Uterus (tissue), 4 donors: Measurements from ENCODE around the gene ZNF423. TPM values are rescaled to one million over a fixed set of nuclear protein-coding genes. Genes with fewer than 3 reads are reported as not detected.
A peak's percentile ranks its signal among the peaks of the same experiment; 100 is the strongest.

Experiments
- DNase-seq, 2 donors: peaks; one replicate each; pipeline ENCODE4 v3.0.0-alpha.2; 2019 to 2020
- H3K27ac ChIP-seq, 2 donors: fragments of 200-600 bp; sonication (generic); 1 replicate in 1 of 2; 2 replicates in 1 of 2; pipeline ENCODE4 v1.5.1; 2016 to 2018
- H3K27me3 ChIP-seq, 2 donors: fragments of 200-600 bp; sonication (generic); one replicate each; pipeline ENCODE4 v1.5.1; 2018 to 2019; ENCODE audit warnings: control low read depth in 1 of 2
- H3K36me3 ChIP-seq, 2 donors: fragments of 200-600 bp; sonication (generic); one replicate each; pipeline ENCODE4 v1.5.1; 2019; ENCODE audit warnings: control low read depth in 1 of 2
- H3K4me1 ChIP-seq, 2 donors: fragments of 200-600 bp; sonication (generic); one replicate each; pipeline ENCODE4 v1.5.1; 2018 to 2019; ENCODE audit warnings: control low read depth in 1 of 2
- H3K4me3 ChIP-seq, 2 donors: fragments of 200-600 bp; sonication (generic); 1 replicate in 1 of 2; 2 replicates in 1 of 2; pipeline ENCODE4 v1.5.1; 2018 to 2019; ENCODE audit warnings: mild to moderate bottlenecking in 1 of 2
- H3K9me3 ChIP-seq, 2 donors: fragments of 200-600 bp; sonication (generic); one replicate each; pipeline ENCODE4 v1.5.1; 2019; ENCODE audit warnings: control low read depth in 1 of 2
- POLR2A ChIP-seq, 2 donors: fragments of 450-650 bp; IDR thresholded peaks; one replicate each; pipeline ENCODE4 v1.6.1; 2016; ENCODE audit warnings: antibody characterized with exemption in 2 of 2, mild to moderate bottlenecking in 1 of 2, moderate library complexity in 1 of 2
- intact Hi-C: fragments of 100-400 bp; cut with DNase I; formaldehyde crosslinking; loops from one replicate; pipeline ENCODE4 v1.15.1; 2023; ENCODE audit warnings: low total_unique reads
- total RNA-seq, 4 donors: library from RNA; depleted of rRNA in 3 of 4; stranded (reverse); fragments of >200 nt in 3 of 4; gene quantifications; one replicate each; pipeline versions ENCODE4 v1.1.0 to v1.2.4, GENCODE V29; 2014 to 2023
- TF ChIP-seq, protein P1 (sequence below), 4 experiments: fragments of 200-600 bp in 2 of 4; fragments of 450-650 bp in 2 of 4; sonication (generic) in 2 of 4; IDR thresholded peaks; one replicate each; pipeline ENCODE4 v1.5.1; 2016 to 2019; ENCODE audit warnings: antibody characterized with exemption in 4 of 4, mild to moderate bottlenecking in 2 of 4, moderate library complexity in 1 of 4
- donor health status: DM: yes; HTN: yes; CAD: no.

ZNF423 gene
- total RNA-seq, 4 donors from 2014 or later = 7.1 to 33.5 (median 14.7) TPM

DNA sequence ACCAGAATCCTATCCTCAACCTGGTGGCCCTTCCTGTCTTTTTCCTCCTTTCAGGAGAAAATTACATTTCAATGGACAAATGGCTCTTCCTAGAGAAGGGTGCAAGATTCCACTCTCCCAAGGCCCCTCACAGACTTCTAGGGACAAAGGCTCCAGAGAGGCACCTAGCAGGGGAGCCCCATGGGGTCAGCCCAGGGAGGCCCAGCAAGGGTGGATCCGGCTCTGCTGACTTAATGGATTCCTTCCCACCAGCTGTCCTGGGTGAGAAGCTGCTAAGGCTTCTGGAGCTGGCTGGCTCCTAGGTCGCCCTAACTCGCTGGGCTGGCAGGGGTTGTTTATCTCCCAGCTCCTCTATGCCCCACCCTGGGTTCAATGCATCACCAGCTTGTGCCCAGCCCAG, 152.4 kb downstream of the ZNF423 start:
- Histone ChIP-seq H3K27ac (peak overlapping the region in 1 of 2 donors; percentile 87), H3K9me3 (no peaks in the 10 kb centered on the region), H3K27me3 (no peaks in the 10 kb centered on the region), H3K36me3 (no peaks in the 10 kb centered on the region), H3K4me3 (no peak overlapping the region), H3K4me1 (peaks cover 5 to 26% of the 10 kb centered on the region in 2 donors)
- no peak for TF ChIP-seq POLR2A (IDR thresholded peaks at IDR 0.05)
- TF ChIP-seq, protein P1, sequence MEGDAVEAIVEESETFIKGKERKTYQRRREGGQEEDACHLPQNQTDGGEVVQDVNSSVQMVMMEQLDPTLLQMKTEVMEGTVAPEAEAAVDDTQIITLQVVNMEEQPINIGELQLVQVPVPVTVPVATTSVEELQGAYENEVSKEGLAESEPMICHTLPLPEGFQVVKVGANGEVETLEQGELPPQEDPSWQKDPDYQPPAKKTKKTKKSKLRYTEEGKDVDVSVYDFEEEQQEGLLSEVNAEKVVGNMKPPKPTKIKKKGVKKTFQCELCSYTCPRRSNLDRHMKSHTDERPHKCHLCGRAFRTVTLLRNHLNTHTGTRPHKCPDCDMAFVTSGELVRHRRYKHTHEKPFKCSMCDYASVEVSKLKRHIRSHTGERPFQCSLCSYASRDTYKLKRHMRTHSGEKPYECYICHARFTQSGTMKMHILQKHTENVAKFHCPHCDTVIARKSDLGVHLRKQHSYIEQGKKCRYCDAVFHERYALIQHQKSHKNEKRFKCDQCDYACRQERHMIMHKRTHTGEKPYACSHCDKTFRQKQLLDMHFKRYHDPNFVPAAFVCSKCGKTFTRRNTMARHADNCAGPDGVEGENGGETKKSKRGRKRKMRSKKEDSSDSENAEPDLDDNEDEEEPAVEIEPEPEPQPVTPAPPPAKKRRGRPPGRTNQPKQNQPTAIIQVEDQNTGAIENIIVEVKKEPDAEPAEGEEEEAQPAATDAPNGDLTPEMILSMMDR (IDR thresholded peaks at IDR 0.05) = no peak
- intact Hi-C loops = no loop called here
- DNase-seq = no peak

DNA sequence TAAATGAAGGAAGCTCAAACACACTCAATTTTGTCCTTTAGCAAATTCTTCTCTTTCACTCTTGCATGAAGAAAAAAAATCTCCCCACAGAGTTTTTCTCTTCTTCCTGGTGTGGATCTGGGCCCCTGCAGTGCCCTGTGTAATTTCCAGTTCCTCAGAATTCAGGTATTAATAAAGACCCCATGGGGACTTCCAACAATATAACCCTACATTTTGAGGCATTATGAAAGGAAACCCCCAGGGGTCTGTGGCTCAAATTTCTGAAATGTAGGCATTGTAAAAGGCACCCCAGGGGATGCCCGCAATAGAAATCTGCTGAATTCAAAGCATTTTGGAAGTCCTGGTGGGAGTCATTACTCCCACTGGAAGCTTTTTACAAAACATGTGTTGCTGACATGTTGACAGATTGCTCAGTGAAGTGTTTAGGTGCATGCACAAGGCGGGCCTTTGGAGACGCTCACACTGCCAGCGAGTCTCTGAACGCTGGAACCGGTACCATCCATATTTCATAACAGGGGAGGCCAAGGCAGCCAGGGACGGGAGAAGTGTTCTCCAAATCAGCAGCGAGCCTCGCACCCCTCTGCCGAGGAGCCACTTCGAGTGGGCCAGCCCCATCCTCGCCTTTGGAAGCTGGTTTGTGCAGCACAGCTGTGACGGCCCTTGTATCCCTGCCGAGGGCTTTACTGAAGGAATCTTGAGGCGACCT, 154.0 kb downstream of the ZNF423 start:
- H3K4me3 ChIP-seq = no peak overlapping the region
- H3K4me1 ChIP-seq = peaks cover 5 to 26% of the 10 kb centered on the region in 2 donors
- no peaks in the 10 kb centered on the region for H3K36me3 ChIP-seq
- no peaks in the 10 kb centered on the region for H3K9me3 ChIP-seq
- intact Hi-C loops = no loop called here
- no peaks in the 10 kb centered on the region for H3K27me3 ChIP-seq
- peak; percentile 82 to 84 for DNase-seq
- TF ChIP-seq, protein P1 (IDR thresholded peaks at IDR 0.05) = peak in 1 of 4 experiments; percentile 9
- TF ChIP-seq POLR2A (IDR thresholded peaks at IDR 0.05) = no peak
- peak overlapping the region; percentile 81 to 87 for H3K27ac ChIP-seq

DNA sequence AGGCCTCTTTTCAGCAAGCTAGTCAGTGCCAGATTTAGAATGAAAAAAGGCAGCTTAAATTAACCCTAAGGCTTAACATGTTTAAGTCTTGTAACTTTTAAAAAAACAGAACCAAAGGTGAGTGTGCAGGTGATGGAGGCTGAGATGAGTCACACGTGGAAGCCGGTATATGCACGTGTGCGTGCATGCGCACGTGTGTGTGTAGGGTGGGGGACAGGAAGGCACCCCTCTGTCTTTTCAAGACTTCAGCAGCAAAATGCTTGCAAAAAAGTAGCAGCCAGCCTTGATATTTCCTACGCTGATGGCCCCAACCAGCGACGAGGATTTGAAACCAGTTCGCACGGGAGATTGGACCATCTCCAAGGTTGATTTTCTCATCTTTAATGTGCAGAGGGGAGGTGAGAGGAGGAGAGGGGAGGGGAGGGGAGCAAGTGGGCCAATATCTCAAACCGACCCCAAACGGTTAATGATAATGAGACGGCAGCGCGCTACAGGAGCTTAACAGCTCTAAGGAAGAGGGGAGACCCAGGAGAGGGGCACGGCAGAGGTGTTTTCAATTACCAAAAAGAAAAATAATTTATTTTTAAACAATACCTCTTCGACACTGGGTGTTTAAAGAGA, 154.7 kb downstream of the ZNF423 start:
- Histone ChIP-seq H3K27me3 (no peaks in the 10 kb centered on the region), H3K27ac (peak overlapping the region; percentile 81 to 87), H3K4me3 (no peak overlapping the region), H3K4me1 (peaks cover 5 to 26% of the 10 kb centered on the region in 2 donors), H3K9me3 (no peaks in the 10 kb centered on the region), H3K36me3 (no peaks in the 10 kb centered on the region)
- no peak for TF ChIP-seq POLR2A (IDR thresholded peaks at IDR 0.05)
- TF ChIP-seq, protein P1 (IDR thresholded peaks at IDR 0.05) = no peak
- intact Hi-C loops = no loop called here
- peak in 1 of 2 donors; percentile 25 for DNase-seq

DNA sequence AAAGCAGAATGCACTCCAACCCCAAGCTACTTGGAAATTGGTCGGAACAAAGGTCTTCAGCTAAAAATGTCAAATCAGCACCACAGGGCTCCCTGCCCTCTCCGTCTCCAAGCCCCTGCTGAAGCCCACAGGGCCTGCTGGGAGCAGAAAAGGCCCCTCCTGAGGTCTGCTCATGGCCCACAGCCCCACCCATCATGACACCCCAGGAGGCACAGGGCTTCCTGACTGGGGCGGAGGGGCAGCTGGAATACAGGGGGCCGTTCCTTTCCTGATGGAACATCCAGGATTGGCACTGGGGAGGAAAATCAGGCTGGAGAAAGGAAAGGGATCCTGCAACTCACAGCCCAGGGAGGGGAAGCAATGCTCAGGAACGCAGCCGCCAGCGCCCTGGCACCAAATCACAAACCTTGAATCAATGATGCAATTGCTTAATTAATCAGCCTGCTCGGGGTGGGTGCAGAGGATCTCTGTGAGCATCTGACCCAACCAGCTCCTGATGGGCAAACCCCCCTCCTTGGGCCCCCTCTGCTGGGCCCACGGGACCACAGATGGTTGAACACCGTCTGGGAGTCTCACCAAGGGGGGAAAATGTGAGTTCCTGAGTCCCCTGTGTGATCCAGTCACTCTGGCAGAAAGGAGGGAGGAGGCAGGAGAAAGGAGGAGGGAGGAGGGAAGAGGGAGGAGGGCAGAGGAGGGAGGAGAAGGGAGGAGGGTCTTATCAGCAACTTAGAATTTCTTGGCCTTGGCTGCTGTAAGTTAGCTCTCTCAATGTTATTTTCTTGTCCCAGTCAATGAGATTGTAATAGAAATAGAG, 155.5 kb downstream of the ZNF423 start:
- DNase-seq = peak; percentile 75
- Histone ChIP-seq H3K27ac (peak overlapping the region; percentile 81 to 87), H3K27me3 (no peaks in the 10 kb centered on the region), H3K4me3 (no peak overlapping the region), H3K4me1 (peaks cover 5 to 26% of the 10 kb centered on the region in 2 donors), H3K36me3 (no peaks in the 10 kb centered on the region), H3K9me3 (no peaks in the 10 kb centered on the region)
- no peak for TF ChIP-seq POLR2A (IDR thresholded peaks at IDR 0.05)
- TF ChIP-seq, protein P1 (IDR thresholded peaks at IDR 0.05) = no peak
- intact Hi-C loops = no loop called here
